Measurements from ENCODE around the gene ATP8A1.
"Not testable (repeated sequence)": the region's sequence is repeated elsewhere in the genome, so short reads cannot be mapped to it uniquely, and the experiment has no call there.

ATP8A1 gene

GRCh38 chr4:42656944-42657792, at the start of gene ATP8A1:
Gene ATP8A1 (minus strand): TSS chr4:42657105. CDS start chr4:42656873, 232 bp downstream.
- DNase-seq (ENCODE audit: low read depth in 1 of 2, low spot score in 1 of 2): peak; percentile 84

- no peak for DNase-seq (ENCODE audit: low read depth in 1 of 2, low spot score in 1 of 2)
Observed at GRCh38 chr4:42706086-42706485, 49.2 kb upstream of the ATP8A1 start.

- no peak for DNase-seq (ENCODE audit: low read depth in 1 of 2, low spot score in 1 of 2)
Observed at GRCh38 chr4:42703813-42704212, 46.9 kb upstream of the ATP8A1 start.

GRCh38 chr4:42702895-42703294, 46.0 kb upstream of the ATP8A1 start:
- no peak for DNase-seq (ENCODE audit: low read depth in 1 of 2, low spot score in 1 of 2)

- not testable (repeated sequence) for DNase-seq (ENCODE audit: low read depth in 1 of 2, low spot score in 1 of 2)
Observed at GRCh38 chr4:42701780-42702179, 44.9 kb upstream of the ATP8A1 start.

GRCh38 chr4:42690537-42690936, 33.6 kb upstream of the ATP8A1 start:
- no peak for DNase-seq (ENCODE audit: low read depth in 1 of 2, low spot score in 1 of 2)

GRCh38 chr4:42683393-42683792, 26.5 kb upstream of the ATP8A1 start:
- DNase-seq (ENCODE audit: low read depth in 1 of 2, low spot score in 1 of 2): no peak

- DNase-seq (ENCODE audit: low read depth in 1 of 2, low spot score in 1 of 2): no peak
Observed at GRCh38 chr4:42678512-42678911, 21.6 kb upstream of the ATP8A1 start.

- no peak for DNase-seq (ENCODE audit: low read depth in 1 of 2, low spot score in 1 of 2)
Observed at GRCh38 chr4:42676066-42676951, 19.4 kb upstream of the ATP8A1 start.

GRCh38 chr4:42673082-42673425, 16.1 kb upstream of the ATP8A1 start:
- no peak for DNase-seq (ENCODE audit: low read depth in 1 of 2, low spot score in 1 of 2)

- DNase-seq (ENCODE audit: low read depth in 1 of 2, low spot score in 1 of 2): no peak
Observed at GRCh38 chr4:42672359-42673081, 15.6 kb upstream of the ATP8A1 start.

- peak in 1 of 2 donors; percentile 19 for DNase-seq (ENCODE audit: low read depth in 1 of 2, low spot score in 1 of 2)
Observed at GRCh38 chr4:42671431-42672194, 14.7 kb upstream of the ATP8A1 start.

GRCh38 chr4:42658261-42658660, 1.4 kb upstream of the ATP8A1 start:
- no peak for DNase-seq (ENCODE audit: low read depth in 1 of 2, low spot score in 1 of 2)

- DNase-seq (ENCODE audit: low read depth in 1 of 2, low spot score in 1 of 2): no peak
Observed at GRCh38 chr4:42656679-42656943, 294 bp downstream of the ATP8A1 start.

GRCh38 chr4:42655921-42656678, 805 bp downstream of the ATP8A1 start:
- peak; percentile 20 to 33 for DNase-seq (ENCODE audit: low read depth in 1 of 2, low spot score in 1 of 2)

GRCh38 chr4:42655269-42655637, 1.7 kb downstream of the ATP8A1 start:
- DNase-seq (ENCODE audit: low read depth in 1 of 2, low spot score in 1 of 2): no peak

- no peak for DNase-seq (ENCODE audit: low read depth in 1 of 2, low spot score in 1 of 2)
Observed at GRCh38 chr4:42654631-42655268, 2.2 kb downstream of the ATP8A1 start.

- no peak for DNase-seq (ENCODE audit: low read depth in 1 of 2, low spot score in 1 of 2)
Observed at GRCh38 chr4:42653626-42654560, 3.0 kb downstream of the ATP8A1 start.
